ENCODE measurements around the gene POLA2. TPM values are rescaled to one million over a fixed set of nuclear protein-coding genes. Genes with fewer than 3 reads are reported as not detected.

The POLA2 gene
- total and polyA plus RNA-seq, 5 experiments from 2014 or later = 9.7 to 24.7 (median 13.5) TPM

DNA sequence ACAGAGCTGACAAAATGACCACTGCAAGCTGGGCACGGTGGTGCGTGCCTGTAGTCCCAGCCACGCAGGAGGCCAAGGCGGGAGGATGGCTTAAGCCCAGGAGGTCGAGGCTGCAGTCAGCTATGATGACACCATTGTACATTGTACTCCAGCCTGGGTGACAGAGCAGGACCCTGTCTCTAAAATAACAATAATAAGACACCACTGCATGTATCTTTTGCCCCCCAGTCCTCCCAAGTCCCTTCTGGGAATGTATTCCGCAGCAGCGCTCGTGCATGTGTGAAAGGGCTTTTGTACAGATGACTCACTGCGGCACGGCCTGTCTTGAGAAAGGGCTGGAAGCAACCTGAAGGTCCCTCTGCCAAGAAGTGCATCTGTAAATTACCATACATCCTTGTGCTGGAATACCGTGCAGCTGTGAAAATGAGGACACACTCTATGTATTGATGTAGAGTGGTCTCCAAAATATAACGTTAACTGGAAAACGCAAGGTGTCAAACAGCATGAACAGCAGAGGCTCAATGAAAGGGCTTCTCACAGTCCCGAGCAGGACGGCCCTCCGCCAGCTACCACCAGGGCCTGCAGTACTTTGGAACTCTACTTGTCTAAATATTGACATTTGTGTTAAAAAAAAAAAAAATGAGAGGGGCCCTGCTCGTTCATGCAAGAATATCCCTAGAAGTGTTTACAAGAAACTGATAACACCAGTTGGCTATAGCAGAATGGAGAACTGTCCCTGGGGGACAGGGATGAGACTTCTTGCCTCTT is 43.9 kb downstream of the POLA2 start:
- Mint-ChIP-seq H3K4me1 (peaks cover 0 to 2% (median under 1%) of the 10 kb centered on the region in 4 donors), H3K36me3 (no peaks in the 10 kb centered on the region), H3K27ac (no peak overlapping the region), H3K9me3 (no peaks in the 10 kb centered on the region), H3K4me3 (no peak overlapping the region), H3K27me3 (no peaks in the 10 kb centered on the region)
- DNase-seq (no peak), ATAC-seq (no peak)
- POLR2A ChIA-PET = no interaction called here

GRCh38 chr11:65307298-65308229 is 45.8 kb downstream of the POLA2 start:
- DNase-seq (no peak), ATAC-seq (no peak)
- POLR2A ChIA-PET = no interaction called here
- H3K27me3 Mint-ChIP-seq = no peaks in the 10 kb centered on the region
- H3K9me3 Mint-ChIP-seq = no peaks in the 10 kb centered on the region
- H3K4me3 Mint-ChIP-seq = no peak overlapping the region
- H3K36me3 Mint-ChIP-seq = no peaks in the 10 kb centered on the region
- H3K4me1 Mint-ChIP-seq = peaks cover 0 to 2% (median 0%) of the 10 kb centered on the region in 4 donors
- no peak overlapping the region for H3K27ac Mint-ChIP-seq

DNA sequence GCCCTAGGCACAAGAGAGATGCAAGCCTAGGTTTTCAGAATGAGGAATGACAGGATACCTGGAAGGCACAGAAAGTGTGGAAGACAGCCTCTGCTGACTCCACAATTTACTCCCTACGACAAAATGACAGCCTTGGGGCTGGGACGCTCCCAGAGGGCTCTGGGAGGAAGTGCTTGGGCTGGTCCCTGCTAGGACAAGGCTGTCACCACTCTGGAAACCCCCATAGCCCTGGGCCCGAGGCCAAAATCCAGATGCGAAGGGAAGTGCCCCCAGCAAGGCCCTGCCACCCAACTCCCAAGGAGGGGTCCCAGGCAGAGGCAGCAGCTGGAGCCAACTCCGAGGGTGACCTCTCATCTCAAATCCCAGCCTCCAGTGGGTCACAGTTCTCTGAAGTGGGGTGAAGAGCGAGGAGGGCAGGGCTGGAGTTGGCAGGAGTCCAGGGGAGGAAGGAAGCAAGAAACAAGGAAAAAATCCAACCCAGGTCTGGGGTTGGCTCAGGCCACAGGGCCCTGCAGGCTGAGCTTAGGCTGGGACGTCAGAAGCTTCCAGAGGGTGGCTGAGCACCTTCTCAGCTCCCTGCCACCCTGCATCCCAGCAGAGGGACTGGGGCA is 46.6 kb downstream of the POLA2 start:
- ATAC-seq = no peak
- Mint-ChIP-seq H3K27ac (no peak overlapping the region), H3K27me3 (no peaks in the 10 kb centered on the region), H3K4me3 (no peak overlapping the region), H3K4me1 (peaks cover 0 to 2% (median 0%) of the 10 kb centered on the region in 4 donors), H3K9me3 (no peaks in the 10 kb centered on the region), H3K36me3 (no peaks in the 10 kb centered on the region)
- POLR2A ChIA-PET = no interaction called here
- no peak for DNase-seq

DNA sequence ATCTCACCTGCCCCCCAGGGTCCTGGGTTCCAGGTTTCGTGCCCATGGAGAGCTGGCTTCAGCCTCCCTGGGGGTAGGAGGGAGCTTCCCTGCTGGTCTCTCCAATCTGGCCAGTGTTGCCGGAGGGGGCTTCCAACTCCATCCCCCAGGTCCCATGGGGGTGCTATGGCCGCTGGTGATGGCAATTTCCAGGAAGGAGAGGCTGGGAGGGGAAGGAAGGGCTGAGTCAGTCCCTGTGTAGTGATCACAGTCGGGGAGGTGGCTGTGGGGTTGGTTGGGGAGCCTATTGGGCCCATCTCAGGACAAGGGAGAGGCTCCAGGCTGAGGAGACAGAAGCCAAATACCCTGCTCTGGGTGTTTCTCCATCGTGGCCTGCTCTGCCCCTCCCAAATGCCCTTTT is 47.2 kb downstream of the POLA2 start:
- ATAC-seq = no peak
- Mint-ChIP-seq H3K27ac (no peak overlapping the region), H3K9me3 (no peaks in the 10 kb centered on the region), H3K36me3 (no peaks in the 10 kb centered on the region), H3K4me3 (no peak overlapping the region), H3K27me3 (no peaks in the 10 kb centered on the region), H3K4me1 (peaks cover 0 to 4% (median 3%) of the 10 kb centered on the region in 4 donors)
- POLR2A ChIA-PET = interaction anchor here (0.6 kb wide), 1 partner anchor 20 kb away, joined by 4 read pairs; no protein-coding TSS in a partner anchor
- no peak for DNase-seq

- peaks cover 0 to 1% (median 0%) of the 10 kb centered on the region in 5 donors for H3K27me3 Mint-ChIP-seq
- no peaks in the 10 kb centered on the region for H3K9me3 Mint-ChIP-seq
- ATAC-seq (no peak), DNase-seq (no peak)
- peaks cover 0 to 7% (median 5%) of the 10 kb centered on the region in 4 donors for H3K4me1 Mint-ChIP-seq
- no peak overlapping the region for H3K27ac Mint-ChIP-seq
- no peaks in the 10 kb centered on the region for H3K36me3 Mint-ChIP-seq
- no peak overlapping the region for H3K4me3 Mint-ChIP-seq
- POLR2A ChIA-PET = interaction anchor here (0.7 kb wide), 1 partner anchor 38 kb away, joined by 5 read pairs; no protein-coding TSS in a partner anchor
These were observed 48.5 kb downstream of the POLA2 start for GRCh38 chr11:65310215-65310614.

DNA sequence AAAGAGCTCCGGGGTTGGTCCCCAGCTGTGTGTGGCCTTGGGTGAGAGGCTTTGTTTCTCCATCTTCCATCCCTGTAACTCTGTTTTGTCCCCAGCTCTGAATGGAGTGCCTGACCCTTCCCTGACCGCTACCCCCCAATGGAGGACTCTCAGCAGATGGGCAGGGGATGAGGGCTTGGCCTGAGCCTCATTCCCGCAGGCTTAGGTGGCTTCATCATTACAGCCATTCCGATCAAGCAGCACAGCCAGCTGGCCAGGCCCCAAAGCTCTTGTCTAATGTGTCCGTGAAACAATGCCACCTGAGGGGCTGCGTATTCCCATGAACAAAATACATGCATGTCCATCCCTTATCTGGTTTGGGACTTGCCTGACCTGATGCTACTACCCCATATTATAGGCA is 49.0 kb downstream of the POLA2 start:
- POLR2A ChIA-PET = no interaction called here
- H3K36me3 Mint-ChIP-seq = no peaks in the 10 kb centered on the region
- no peak overlapping the region for H3K4me3 Mint-ChIP-seq
- no peaks in the 10 kb centered on the region for H3K9me3 Mint-ChIP-seq
- DNase-seq (no peak), ATAC-seq (no peak)
- H3K27me3 Mint-ChIP-seq = peaks cover 0 to 1% (median 0%) of the 10 kb centered on the region in 5 donors
- peaks cover 2 to 9% (median 7%) of the 10 kb centered on the region in 4 donors for H3K4me1 Mint-ChIP-seq
- H3K27ac Mint-ChIP-seq = no peak overlapping the region

DNA sequence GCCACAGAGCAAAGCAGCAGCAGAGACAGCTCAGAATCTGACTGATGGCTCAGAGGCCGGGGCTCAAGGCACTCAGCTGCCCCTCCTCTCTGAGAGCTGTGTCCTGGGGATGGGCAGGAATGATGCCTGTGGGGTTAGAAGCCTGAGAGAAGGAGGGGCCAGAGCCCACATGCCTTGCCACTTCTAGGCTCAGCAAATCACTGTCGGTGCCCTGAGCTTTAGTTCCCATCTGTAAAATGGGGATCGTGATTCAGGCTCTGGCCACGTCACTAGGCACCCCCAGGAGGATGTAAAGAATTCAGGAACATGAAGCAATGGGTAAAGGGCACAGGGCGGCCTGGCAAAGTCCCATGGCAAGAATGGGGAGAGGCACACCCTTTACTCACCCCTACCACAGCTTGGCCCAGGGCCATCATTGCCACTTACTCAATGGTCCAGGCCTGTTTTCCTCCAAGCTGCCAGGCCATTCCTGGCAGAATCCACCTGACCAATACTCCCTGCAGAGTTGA is 49.5 kb downstream of the POLA2 start:
- H3K27ac Mint-ChIP-seq = no peak overlapping the region
- POLR2A ChIA-PET = no interaction called here

GRCh38 chr11:65314501-65315203 is 52.9 kb downstream of the POLA2 start, which contains the start of gene CDC42EP2:
TSS of gene CDC42EP2 (plus strand) at chr11:65314866. CDS start at chr11:65320899, 6,033 bp downstream.
- H3K36me3 Mint-ChIP-seq = no peaks in the 10 kb centered on the region
- peaks cover 6 to 12% (median 10%) of the 10 kb centered on the region in 4 donors for H3K4me1 Mint-ChIP-seq
- peak within 1 kb of the TSS; percentile 63 to 88 (median 81) for H3K4me3 Mint-ChIP-seq
- ATAC-seq (peak; percentile 86 to 90), DNase-seq (peak; percentile 15 to 84 (median 64))
- POLR2A ChIA-PET = interaction anchor here (0.5 to 2.0 kb wide), 11 partner anchors 15 to 964 kb away, joined by 3 to 9 read pairs (median 3); partner anchors contain the start of genes MALAT1 and POLA2
- H3K27me3 Mint-ChIP-seq = peaks cover 0 to 3% (median 0%) of the 10 kb centered on the region in 5 donors
- peak within 1 kb of the TSS in 1 of 10 donors; percentile 81 for H3K27ac Mint-ChIP-seq
- no peaks in the 10 kb centered on the region for H3K9me3 Mint-ChIP-seq

More for the DNA sequence above, 49.5 kb downstream of the POLA2 start:
- H3K36me3 Mint-ChIP-seq = no peaks in the 10 kb centered on the region
- H3K4me1 Mint-ChIP-seq = peaks cover 6 to 12% (median 10%) of the 10 kb centered on the region in 4 donors
- ATAC-seq (no peak), DNase-seq (no peak)
- H3K9me3 Mint-ChIP-seq = no peaks in the 10 kb centered on the region
- peak overlapping the region in 1 of 10 donors; percentile 15 for H3K4me3 Mint-ChIP-seq
- H3K27me3 Mint-ChIP-seq = peaks cover 0 to 1% (median 0%) of the 10 kb centered on the region in 5 donors

DNA sequence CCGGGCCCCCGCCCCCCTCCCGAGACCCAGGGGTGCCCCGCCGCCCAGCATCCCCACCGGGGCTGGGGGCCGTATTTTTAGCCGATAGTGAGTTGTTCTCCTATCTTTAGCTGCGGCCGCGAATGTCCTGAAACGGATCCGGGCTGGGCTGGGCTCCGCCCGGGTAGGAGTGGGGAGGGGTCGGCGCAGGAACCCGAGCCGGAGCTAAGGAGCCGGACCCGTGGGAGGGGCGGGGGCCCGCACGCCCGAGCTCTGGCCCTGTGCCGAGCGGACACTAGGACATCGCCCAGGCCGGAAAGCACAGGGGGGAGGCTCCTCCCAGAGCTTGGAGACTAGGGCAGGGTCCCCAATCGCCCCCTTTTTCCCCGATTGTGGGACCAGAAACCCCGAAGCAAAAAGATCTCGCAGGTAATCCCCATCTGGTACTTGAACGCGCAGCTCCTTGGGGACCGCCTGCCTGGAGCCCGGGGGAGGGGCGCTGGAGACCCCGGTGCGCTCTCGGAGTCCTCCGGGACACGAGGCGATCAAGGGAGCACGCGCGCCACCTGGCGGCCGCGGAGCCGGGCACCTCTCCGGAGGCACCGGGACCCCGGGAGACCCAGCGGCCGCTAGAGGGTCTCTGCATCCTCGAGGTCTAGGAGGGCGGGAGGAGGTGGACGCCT is 53.6 kb downstream of the POLA2 start:
- DNase-seq = peak; percentile 60 to 89 (median 80)
- peak overlapping the region in 1 of 10 donors; percentile 76 for H3K27ac Mint-ChIP-seq
- POLR2A ChIA-PET = interaction anchor here (0.5 to 2.0 kb wide), 13 partner anchors 15 to 964 kb away, joined by 3 to 9 read pairs (median 4); partner anchors contain the start of genes DPF2, MALAT1 and POLA2
- ATAC-seq = peak; percentile 77 to 79
- H3K27me3 Mint-ChIP-seq = peaks cover 0 to 3% (median 0%) of the 10 kb centered on the region in 5 donors
- peaks cover 6 to 12% (median 10%) of the 10 kb centered on the region in 4 donors for H3K4me1 Mint-ChIP-seq
- no peaks in the 10 kb centered on the region for H3K36me3 Mint-ChIP-seq
- H3K9me3 Mint-ChIP-seq = no peaks in the 10 kb centered on the region
- peak overlapping the region; percentile 63 to 88 (median 81) for H3K4me3 Mint-ChIP-seq

DNA sequence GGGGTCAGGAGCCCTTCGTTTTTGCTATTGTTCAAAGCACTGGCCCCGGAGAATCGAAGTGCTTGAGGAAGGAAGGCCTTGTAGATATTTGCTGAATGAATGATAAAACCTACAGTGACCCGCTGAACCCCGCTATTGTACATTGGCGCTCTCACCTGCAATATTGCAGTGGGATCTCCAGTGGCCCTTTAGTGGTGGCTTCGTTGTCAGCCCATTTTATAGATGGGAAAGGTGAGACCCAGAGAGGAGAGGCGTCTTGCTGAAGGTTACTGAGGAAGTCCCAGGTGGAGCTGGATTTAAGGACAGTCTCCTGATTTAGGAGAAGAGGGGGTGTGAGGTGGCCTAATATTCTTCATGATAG is 54.1 kb downstream of the POLA2 start:
- H3K4me1 Mint-ChIP-seq = peaks cover 6 to 12% (median 10%) of the 10 kb centered on the region in 4 donors
- ATAC-seq (no peak), DNase-seq (no peak)
- H3K27me3 Mint-ChIP-seq = peaks cover 0 to 3% (median 0%) of the 10 kb centered on the region in 5 donors
- no peaks in the 10 kb centered on the region for H3K36me3 Mint-ChIP-seq
- H3K9me3 Mint-ChIP-seq = no peaks in the 10 kb centered on the region
- POLR2A ChIA-PET = interaction anchor here (0.8 to 2.0 kb wide), 9 partner anchors 14 to 184 kb away, joined by 3 to 9 read pairs (median 5); partner anchors contain the start of genes DPF2, MALAT1 and POLA2
- peak overlapping the region in 1 of 10 donors; percentile 76 for H3K27ac Mint-ChIP-seq
- H3K4me3 Mint-ChIP-seq = peak overlapping the region; percentile 63 to 88 (median 76)
